CD4-positive, alpha-beta T cell (primary cell): ENCODE data around the gene SMPD1. TPM values are rescaled to one million over a fixed set of nuclear protein-coding genes. Genes with fewer than 3 reads are reported as not detected.
A peak's percentile ranks its signal among the peaks of the same experiment; 100 is the strongest.

Experiments used
- ATAC-seq: fragments of 200-7000 bp; cut with Tn5 transposase; one replicate; pipeline ENCODE4 v1.10.0; 2022; ENCODE audit warnings: mild to moderate bottlenecking; ENCODE audit not compliant: poor library complexity
- CTCF ChIA-PET: fragments of 350-600 bp; sonication (Branson Sonifier 250); formaldehyde crosslinking; loops from one replicate; lab custom pipeline; 2021; ENCODE audit warnings: antibody characterized with exemption, inconsistent platforms; lab: Charles Lee
- POLR2A ChIA-PET: fragments of 350-600 bp; sonication (Branson Sonifier 250); formaldehyde crosslinking; loops from one replicate; lab custom pipeline; 2021; ENCODE audit warnings: antibody characterized with exemption, inconsistent platforms; lab: Charles Lee
- DNase-seq, 14 experiments: peaks; one replicate each; pipeline ENCODE4 v3.0.0-alpha.2; 2013 to 2020; ENCODE audit warnings: mixed read lengths in 2 of 14
- H3K27ac ChIP-seq, 2 donors: one replicate each; pipeline versions ENCODE4 v1.5.1 to v1.7.0; 2013; ENCODE audit warnings: low read length in 2 of 2, low read depth in 1 of 2, mild to moderate bottlenecking in 1 of 2
- H3K27me3 ChIP-seq, 2 experiments: 1 replicate in 1 of 2; 2 replicates in 1 of 2; pipeline versions ENCODE4 v1.6.1 to v1.7.0; 2013; ENCODE audit warnings: low read length in 2 of 2, control low read depth in 1 of 2, mild to moderate bottlenecking in 1 of 2, moderate library complexity in 1 of 2; ENCODE audit not compliant: insufficient read depth in 2 of 2, control insufficient read depth in 1 of 2
- H3K36me3 ChIP-seq: one replicate; pipeline ENCODE4 v1.6.1; 2013; ENCODE audit warnings: low read length, control low read depth; ENCODE audit not compliant: insufficient read depth
- H3K4me1 ChIP-seq: one replicate; pipeline ENCODE4 v1.6.1; 2013; ENCODE audit warnings: low read length, control low read depth; ENCODE audit not compliant: insufficient read depth
- H3K4me3 ChIP-seq: one replicate; pipeline ENCODE4 v1.5.1; 2013; ENCODE audit warnings: mild to moderate bottlenecking, low read length, moderate library complexity
- H3K9me3 ChIP-seq, 2 experiments: 1 replicate in 1 of 2; 2 replicates in 1 of 2; pipeline versions ENCODE4 v1.6.1 to v1.7.0; 2013; ENCODE audit warnings: low read length in 2 of 2, mild to moderate bottlenecking in 2 of 2, control low read depth in 1 of 2, moderate library complexity in 1 of 2; ENCODE audit not compliant: control insufficient read depth in 1 of 2, insufficient read depth in 1 of 2
- H3K27ac Mint-ChIP-seq: one replicate; pipeline ENCODE4 v1.8.0; 2020; ENCODE audit warnings: mixed read lengths
- H3K27me3 Mint-ChIP-seq: one replicate; pipeline ENCODE4 v1.8.0; 2021; ENCODE audit warnings: mixed read lengths
- H3K36me3 Mint-ChIP-seq: one replicate; pipeline ENCODE4 v1.8.0; 2021; ENCODE audit warnings: low read depth, mixed read lengths
- H3K4me1 Mint-ChIP-seq: one replicate; pipeline ENCODE4 v1.8.0; 2021; ENCODE audit warnings: low read depth, mixed read lengths
- H3K4me3 Mint-ChIP-seq: one replicate; pipeline ENCODE4 v1.8.0; 2020; ENCODE audit warnings: mild to moderate bottlenecking, mixed read lengths
- H3K9me3 Mint-ChIP-seq: one replicate; pipeline ENCODE4 v1.8.0; 2020; ENCODE audit warnings: mixed read lengths
- intact Hi-C, 2 experiments: fragments of 100-400 bp; cut with DNase I in 1 of 2; cut with micrococcal nuclease in 1 of 2; formaldehyde crosslinking; loops; one replicate each; pipeline versions ENCODE4 v1.15.1 to v1.9.0; 2023 to 2025; cut with DNase I, micrococcal nuclease
- total RNA-seq, 174 experiments: library from RNA in 2 of 174; stranded (reverse) in 2 of 174; gene quantifications; one replicate each; pipeline ENCODE4 v1.2.3 and lab custom pipeline; 2021 to 2026
- TF ChIP-seq, protein P1 (sequence below): fragments of 200-600 bp; IDR thresholded peaks from one replicate; pipeline ENCODE4 v1.8.0; 2022; ENCODE audit warnings: antibody characterized with exemption, mild to moderate bottlenecking

Gene SMPD1
- total RNA-seq, 2 experiments from 2014 or later, result 70.9 to 75.0 TPM

DNA sequence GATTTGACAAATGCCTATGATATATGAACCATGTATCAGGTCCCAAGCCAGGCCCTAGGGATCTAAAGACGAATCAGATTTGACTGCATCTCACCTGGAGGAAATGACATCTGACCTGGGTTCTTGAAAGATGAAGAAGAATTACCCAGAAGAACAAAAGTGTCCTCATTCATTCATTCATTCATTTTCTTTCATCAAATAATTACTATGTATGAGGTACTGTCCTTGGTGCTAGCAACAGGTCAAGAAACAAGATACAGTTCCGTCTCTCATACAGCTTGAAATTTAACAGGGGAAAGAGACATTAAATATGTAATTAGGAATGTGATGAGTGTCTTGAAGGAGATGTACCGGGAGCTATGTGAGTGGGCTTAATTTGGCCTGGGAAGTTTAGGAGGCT, 30.4 kb downstream of the SMPD1 start:
- intact Hi-C loops, result no loop called here
- Histone ChIP-seq H3K9me3 (no peaks in the 10 kb centered on the region), H3K27me3 (no peaks in the 10 kb centered on the region), H3K36me3 (no peaks in the 10 kb centered on the region), H3K4me1 (peaks cover 34% of the 10 kb centered on the region), H3K4me3 (no peak overlapping the region), H3K27ac (no peak overlapping the region)
- H3K4me1 Mint-ChIP-seq, result peaks cover 10% of the 10 kb centered on the region
- TF ChIP-seq, protein P1, sequence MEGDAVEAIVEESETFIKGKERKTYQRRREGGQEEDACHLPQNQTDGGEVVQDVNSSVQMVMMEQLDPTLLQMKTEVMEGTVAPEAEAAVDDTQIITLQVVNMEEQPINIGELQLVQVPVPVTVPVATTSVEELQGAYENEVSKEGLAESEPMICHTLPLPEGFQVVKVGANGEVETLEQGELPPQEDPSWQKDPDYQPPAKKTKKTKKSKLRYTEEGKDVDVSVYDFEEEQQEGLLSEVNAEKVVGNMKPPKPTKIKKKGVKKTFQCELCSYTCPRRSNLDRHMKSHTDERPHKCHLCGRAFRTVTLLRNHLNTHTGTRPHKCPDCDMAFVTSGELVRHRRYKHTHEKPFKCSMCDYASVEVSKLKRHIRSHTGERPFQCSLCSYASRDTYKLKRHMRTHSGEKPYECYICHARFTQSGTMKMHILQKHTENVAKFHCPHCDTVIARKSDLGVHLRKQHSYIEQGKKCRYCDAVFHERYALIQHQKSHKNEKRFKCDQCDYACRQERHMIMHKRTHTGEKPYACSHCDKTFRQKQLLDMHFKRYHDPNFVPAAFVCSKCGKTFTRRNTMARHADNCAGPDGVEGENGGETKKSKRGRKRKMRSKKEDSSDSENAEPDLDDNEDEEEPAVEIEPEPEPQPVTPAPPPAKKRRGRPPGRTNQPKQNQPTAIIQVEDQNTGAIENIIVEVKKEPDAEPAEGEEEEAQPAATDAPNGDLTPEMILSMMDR, result no peak
- no peak for ATAC-seq
- CTCF ChIA-PET, result interaction anchor here (0.8 to 5.8 kb wide), 3 partner anchors 15 to 41 kb away, joined by 3 to 21 read pairs (median 3); no protein-coding TSS in a partner anchor
- DNase-seq, result no peak
- POLR2A ChIA-PET, result interaction anchor here (1.6 to 6.4 kb wide), 4 partner anchors 17 to 61 kb away, joined by 3 to 163 read pairs (median 35); no protein-coding TSS in a partner anchor
- H3K9me3 Mint-ChIP-seq, result no peaks in the 10 kb centered on the region
- no peaks in the 10 kb centered on the region for H3K36me3 Mint-ChIP-seq
- peak overlapping the region; percentile 89 for H3K27ac Mint-ChIP-seq
- H3K4me3 Mint-ChIP-seq, result peak overlapping the region; percentile 91
- peaks cover 7% of the 10 kb centered on the region for H3K27me3 Mint-ChIP-seq

DNA sequence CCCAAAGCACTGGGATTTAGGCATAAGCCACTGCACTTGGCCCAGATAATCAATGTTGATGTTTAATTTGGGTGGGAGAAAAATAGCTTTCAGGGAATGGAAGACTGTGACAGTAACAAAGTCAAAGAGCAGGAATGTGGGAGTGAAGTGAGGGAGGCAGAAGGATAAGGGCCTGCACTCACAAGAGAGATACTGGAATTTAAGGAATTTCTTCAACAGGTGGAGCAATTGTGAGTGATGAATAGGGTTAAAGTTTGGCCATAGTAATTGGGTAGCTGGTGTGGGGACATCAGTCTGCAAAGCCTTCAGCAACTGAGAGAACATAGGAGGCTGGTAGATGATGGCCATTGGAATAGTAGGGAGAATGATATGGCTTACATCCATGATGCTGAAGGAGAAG, 37.2 kb downstream of the SMPD1 start:
- H3K27ac ChIP-seq, result no peak overlapping the region
- H3K9me3 Mint-ChIP-seq, result no peaks in the 10 kb centered on the region
- POLR2A ChIA-PET, result interaction anchor here (1.2 to 1.5 kb wide), 3 partner anchors 24 to 49 kb away, joined by 3 to 4 read pairs (median 3); partner anchors contain the start of gene SMPD1
- no peaks in the 10 kb centered on the region for H3K9me3 ChIP-seq
- peaks cover 7% of the 10 kb centered on the region for H3K27me3 Mint-ChIP-seq
- no peaks in the 10 kb centered on the region for H3K36me3 ChIP-seq
- TF ChIP-seq, protein P1, result no peak
- DNase-seq (no peak), ATAC-seq (no peak)
- H3K4me3 ChIP-seq, result no peak overlapping the region
- no peak overlapping the region for H3K4me3 Mint-ChIP-seq
- H3K27me3 ChIP-seq, result no peaks in the 10 kb centered on the region
- intact Hi-C loops, result no loop called here
- H3K27ac Mint-ChIP-seq, result no peak overlapping the region
- H3K36me3 Mint-ChIP-seq, result no peaks in the 10 kb centered on the region
- CTCF ChIA-PET, result interaction anchor here (0.8 to 1.9 kb wide), 2 partner anchors 16 to 48 kb away, joined by 3 to 5 read pairs; no protein-coding TSS in a partner anchor
- H3K4me1 Mint-ChIP-seq, result no peaks in the 10 kb centered on the region
- H3K4me1 ChIP-seq, result no peaks in the 10 kb centered on the region

DNA sequence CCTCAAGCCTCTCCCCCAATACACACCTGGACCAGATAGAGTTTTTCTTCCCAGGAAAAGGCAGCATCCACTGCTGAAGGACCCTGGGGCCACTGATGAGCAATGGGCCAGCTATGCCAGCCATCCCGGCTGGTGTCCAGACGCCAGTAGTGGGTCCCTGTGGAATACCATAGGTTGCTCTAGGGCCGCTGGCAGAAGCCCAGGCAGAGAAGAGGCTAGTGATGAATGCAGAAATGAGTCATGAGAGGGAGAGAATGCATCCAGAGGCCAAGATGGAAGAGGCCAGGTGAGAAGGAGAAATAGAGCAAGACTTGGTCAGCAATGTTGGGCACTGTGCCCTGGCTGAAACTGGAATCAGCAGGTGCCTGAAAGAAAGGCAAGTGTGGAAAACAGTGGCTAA, 41.6 kb downstream of the SMPD1 start:
- POLR2A ChIA-PET, result interaction anchor here (1.2 kb wide), 1 partner anchor 52 kb away, joined by 3 read pairs; no protein-coding TSS in a partner anchor
- H3K4me1 ChIP-seq, result no peaks in the 10 kb centered on the region
- no peaks in the 10 kb centered on the region for H3K27me3 ChIP-seq
- intact Hi-C loops, result no loop called here
- H3K9me3 Mint-ChIP-seq, result no peaks in the 10 kb centered on the region
- CTCF ChIA-PET, result no interaction called here
- H3K27ac Mint-ChIP-seq, result no peak overlapping the region
- ATAC-seq (no peak), DNase-seq (no peak)
- H3K4me3 Mint-ChIP-seq, result no peak overlapping the region
- H3K4me1 Mint-ChIP-seq, result no peaks in the 10 kb centered on the region
- no peaks in the 10 kb centered on the region for H3K27me3 Mint-ChIP-seq
- TF ChIP-seq, protein P1, result no peak
- no peak overlapping the region for H3K4me3 ChIP-seq
- no peak overlapping the region for H3K27ac ChIP-seq
- H3K9me3 ChIP-seq, result no peaks in the 10 kb centered on the region
- no peaks in the 10 kb centered on the region for H3K36me3 ChIP-seq
- H3K36me3 Mint-ChIP-seq, result no peaks in the 10 kb centered on the region
